OCI-LY7 (cell line): ENCODE results near the gene MEF2C. TPM values are rescaled to one million over a fixed set of nuclear protein-coding genes. Genes with fewer than 3 reads are reported as not detected.

Source experiments
- BruUV-seq: library from RNA; stranded (reverse); fragments of 400-500 nt; replicated peaks from 2 replicates; lab custom pipeline; 2021; lab: Mats Ljungman, UMichigan
- CTCF ChIA-PET: fragments of 300-600 bp; sonication (Branson Sonifier 250); formaldehyde crosslinking; loops from one replicate; lab custom pipeline; 2022; ENCODE audit warnings: antibody characterized with exemption; ENCODE audit not compliant: unreplicated experiment; lab: Charles Lee
- POLR2A ChIA-PET: fragments of 300-600 bp; sonication (Branson Sonifier 250); formaldehyde crosslinking; loops from one replicate; lab custom pipeline; 2022; ENCODE audit warnings: antibody characterized with exemption; lab: Charles Lee
- DNase-seq: peaks from one replicate; pipeline ENCODE4 v3.0.0-alpha.2; 2015; ENCODE audit warnings: low spot score
- H2AFZ ChIP-seq: fragments of 200-600 bp; sonication (generic), shearing (Covaris generic); 2 replicates; pipeline ENCODE4 v1.6.1; 2014; ENCODE audit warnings: mild to moderate bottlenecking, antibody characterized with exemption, low read length, moderate library complexity
- H3K27ac ChIP-seq: fragments of 200-600 bp; sonication (generic); 2 replicates; pipeline ENCODE4 v1.5.1; 2014; ENCODE audit warnings: mixed run types, low read depth, mild to moderate bottlenecking, moderate library complexity, low read length, inconsistent platforms; ENCODE audit not compliant: poor library complexity, severe bottlenecking
- H3K36me3 ChIP-seq: fragments of 200-600 bp; sonication (generic); 2 replicates; pipeline ENCODE4 v1.6.1; 2014; ENCODE audit warnings: mild to moderate bottlenecking, antibody characterized with exemption, low read length, moderate library complexity, mixed read lengths; ENCODE audit not compliant: insufficient read depth
- H3K4me1 ChIP-seq: fragments of 200-600 bp; sonication (generic); 2 replicates; pipeline ENCODE4 v1.5.1; 2014; ENCODE audit warnings: mild to moderate bottlenecking, low read length; ENCODE audit not compliant: insufficient read depth, poor library complexity, severe bottlenecking
- H3K4me2 ChIP-seq: fragments of 200-600 bp; sonication (generic); 2 replicates; pipeline ENCODE4 v1.6.1; 2014; ENCODE audit warnings: mild to moderate bottlenecking, low read length
- H3K4me3 ChIP-seq: fragments of 200-600 bp; sonication (generic); 2 replicates; pipeline ENCODE4 v1.5.1; 2014; ENCODE audit warnings: mild to moderate bottlenecking, low read depth, low read length; ENCODE audit not compliant: poor library complexity, severe bottlenecking
- H3K79me2 ChIP-seq: fragments of 200-600 bp; sonication (generic); 2 replicates; pipeline ENCODE4 v1.6.1; 2016; ENCODE audit warnings: low read depth, mild to moderate bottlenecking, low read length, moderate library complexity, mixed read lengths; ENCODE audit not compliant: insufficient read depth
- H3K9me2 ChIP-seq: fragments of 200-600 bp; sonication (generic); 2 replicates; pipeline ENCODE4 v1.6.1; 2016; ENCODE audit warnings: mild to moderate bottlenecking, low read length, mixed read lengths; ENCODE audit not compliant: insufficient read depth
- H3K9me3 ChIP-seq: fragments of 200-600 bp; sonication (generic); 2 replicates; pipeline ENCODE4 v1.6.1; 2014; ENCODE audit warnings: mild to moderate bottlenecking, mixed run types, low read length, mixed read lengths
- H4K20me1 ChIP-seq: fragments of 200-600 bp; sonication (generic); 2 replicates; pipeline ENCODE4 v1.6.1; 2014; ENCODE audit warnings: mild to moderate bottlenecking, antibody characterized with exemption, low read length, moderate library complexity, mixed read lengths; ENCODE audit not compliant: insufficient read depth
- CTCF ChIP-seq: fragments of 200-600 bp; sonication (generic); conservative IDR thresholded peaks from 2 replicates; pipeline ENCODE4 v1.5.1; 2014; ENCODE audit warnings: mild to moderate bottlenecking, antibody characterized with exemption, low read length, moderate library complexity, mixed read lengths
- EZH2phosphoT487 ChIP-seq: fragments of 200-600 bp; sonication (generic); IDR thresholded peaks from 2 replicates; pipeline ENCODE4 v1.6.1; 2018; ENCODE audit warnings: low read depth, borderline replicate concordance, mild to moderate bottlenecking, mixed run types, antibody characterized with exemption, low read length, moderate library complexity, mixed read lengths
- intact Hi-C: fragments of 100-400 bp; cut with micrococcal nuclease; formaldehyde crosslinking; loops from one replicate; pipeline ENCODE4 v1.10.0; 2022; ENCODE audit not compliant: unreplicated experiment
- total RNA-seq, 2 experiments: library from RNA; depleted of rRNA in 1 of 2; stranded (reverse); fragments of >200 nt in 1 of 2; shearing (Covaris generic) in 1 of 2; gene quantifications; 2 replicates each; pipeline ENCODE4 v1.2.3, GENCODE V29; 2014 to 2022

Gene MEF2C
- total RNA-seq, 2 experiments from 2014 or later, result 5.5 to 57.6 TPM

- Histone ChIP-seq H3K4me3 (no peak overlapping the region), H3K36me3 (no peaks in the 10 kb centered on the region), H3K9me3 (no peaks in the 10 kb centered on the region), H3K27ac (no peak overlapping the region), H3K79me2 (no peaks in the 10 kb centered on the region), H3K4me2 (no peak overlapping the region), H3K9me2 (no peaks in the 10 kb centered on the region), H4K20me1 (no peaks in the 10 kb centered on the region), H2AFZ (no peak overlapping the region), H3K4me1 (no peaks in the 10 kb centered on the region)
- no TSS peak for BruUV-seq
- intact Hi-C loops, result no loop called here
- CTCF ChIA-PET, result no interaction called here
- no peak for DNase-seq
- POLR2A ChIA-PET, result no interaction called here
- TF ChIP-seq EZH2phosphoT487 (no peak), CTCF (no peak)
Observed at GRCh38 chr5:88768411-88768810, 114.6 kb downstream of the MEF2C start.

- no peak for DNase-seq
- no peak overlapping the region for H3K27ac ChIP-seq
- no peaks in the 10 kb centered on the region for H3K79me2 ChIP-seq
- H3K36me3 ChIP-seq, result no peaks in the 10 kb centered on the region
- no peak overlapping the region for H3K4me2 ChIP-seq
- ChIA-PET CTCF (no interaction called here), POLR2A (interaction anchor here (0.6 to 2.6 kb wide), 4 partner anchors 19 to 164 kb away, joined by 3 to 12 read pairs (median 4); no protein-coding TSS in a partner anchor)
- no peak overlapping the region for H2AFZ ChIP-seq
- no peak overlapping the region for H3K4me3 ChIP-seq
- no peaks in the 10 kb centered on the region for H4K20me1 ChIP-seq
- no peaks in the 10 kb centered on the region for H3K9me3 ChIP-seq
- TF ChIP-seq CTCF (no peak), EZH2phosphoT487 (no peak)
- BruUV-seq, result no TSS peak
- no peaks in the 10 kb centered on the region for H3K9me2 ChIP-seq
- intact Hi-C loops, result no loop called here
- no peaks in the 10 kb centered on the region for H3K4me1 ChIP-seq
Observed at GRCh38 chr5:88765798-88766197, 117.2 kb downstream of the MEF2C start.

GRCh38 chr5:88765171-88765570 is 117.8 kb downstream of the MEF2C start:
- ChIA-PET POLR2A (interaction anchor here (0.6 to 2.6 kb wide), 8 partner anchors 11 to 324 kb away, joined by 3 to 12 read pairs (median 5); no protein-coding TSS in a partner anchor), CTCF (interaction anchor here (0.6 kb wide), 1 partner anchor 205 kb away, joined by 3 read pairs; no protein-coding TSS in a partner anchor)
- TF ChIP-seq EZH2phosphoT487, result no peak
- no peak for TF ChIP-seq CTCF
- no peaks in the 10 kb centered on the region for H3K79me2 ChIP-seq
- H3K27ac ChIP-seq, result no peak overlapping the region
- no peak overlapping the region for H3K4me2 ChIP-seq
- no peaks in the 10 kb centered on the region for H3K9me2 ChIP-seq
- H3K36me3 ChIP-seq, result no peaks in the 10 kb centered on the region
- H3K9me3 ChIP-seq, result no peaks in the 10 kb centered on the region
- H3K4me3 ChIP-seq, result no peak overlapping the region
- intact Hi-C loops, result no loop called here
- H4K20me1 ChIP-seq, result no peaks in the 10 kb centered on the region
- no peak overlapping the region for H2AFZ ChIP-seq
- DNase-seq, result no peak
- BruUV-seq, result no TSS peak
- H3K4me1 ChIP-seq, result no peaks in the 10 kb centered on the region
